GM21381 (cell line): ENCODE results near the gene GSX1.
"Not testable (repeated sequence)": the region's sequence is repeated elsewhere in the genome, so short reads cannot be mapped to it uniquely, and the experiment has no call there.

Experiments
- ATAC-seq: cut with Tn5 transposase; IDR thresholded peaks from one replicate; pipeline ENCODE4 v1.9.1; 2021; ENCODE audit warnings: mild to moderate bottlenecking, moderate library complexity; ENCODE audit not compliant: unreplicated experiment

Gene GSX1

GRCh38 chr13:27793507-27794367, 1.5 kb downstream of the GSX1 start:
- no peak for ATAC-seq

- no peak for ATAC-seq
These were observed 2.0 kb downstream of the GSX1 start for GRCh38 chr13:27794368-27794691.

GRCh38 chr13:27794921-27795717, 2.8 kb downstream of the GSX1 start:
- no peak for ATAC-seq

GRCh38 chr13:27795718-27796019, 3.4 kb downstream of the GSX1 start:
- ATAC-seq = no peak

- ATAC-seq = no peak
These were observed 4.4 kb downstream of the GSX1 start for GRCh38 chr13:27796544-27797227.

- no peak for ATAC-seq
These were observed 4.9 kb downstream of the GSX1 start for GRCh38 chr13:27797228-27797624.

- no peak for ATAC-seq
These were observed 14.6 kb downstream of the GSX1 start for GRCh38 chr13:27806744-27807387.

- no peak for ATAC-seq
These were observed 16.7 kb downstream of the GSX1 start for GRCh38 chr13:27808851-27809550.

GRCh38 chr13:27810009-27810408, 17.7 kb downstream of the GSX1 start:
- ATAC-seq = no peak

- no peak for ATAC-seq
These were observed 18.2 kb downstream of the GSX1 start for GRCh38 chr13:27810461-27810860.

- no peak for ATAC-seq
These were observed 21.5 kb downstream of the GSX1 start for GRCh38 chr13:27813826-27814225.

GRCh38 chr13:27817832-27818231, 25.5 kb downstream of the GSX1 start:
- not testable (repeated sequence) for ATAC-seq

GRCh38 chr13:27820524-27821482, 28.5 kb downstream of the GSX1 start:
- ATAC-seq = no peak

GRCh38 chr13:27821566-27821965, 29.3 kb downstream of the GSX1 start:
- no peak for ATAC-seq

GRCh38 chr13:27822258-27822872, 30.1 kb downstream of the GSX1 start:
- no peak for ATAC-seq

- no peak for ATAC-seq
These were observed 30.6 kb downstream of the GSX1 start for GRCh38 chr13:27822873-27823311.

- ATAC-seq = no peak
These were observed 31.8 kb downstream of the GSX1 start for GRCh38 chr13:27824121-27824520.

- no peak for ATAC-seq
These were observed 32.8 kb downstream of the GSX1 start for GRCh38 chr13:27825072-27825471.
